GM23338 (cell line): ENCODE data around the gene CLPX. TPM values are rescaled to one million over a fixed set of nuclear protein-coding genes. Genes with fewer than 3 reads are reported as not detected.

Experiments
- ATAC-seq: fragments of 200-7000 bp; cut with Tn5 transposase; 3 replicates; pipeline ENCODE4 v1.9.1; 2020
- DNase-seq: peaks from one replicate; pipeline ENCODE4 v3.0.0-alpha.2; 2015; ENCODE audit warnings: low spot score
- H2AFZ ChIP-seq: fragments of 200-600 bp; sonication (generic); 2 replicates; pipeline ENCODE4 v1.8.0; 2016; ENCODE audit warnings: antibody characterized with exemption, mild to moderate bottlenecking, moderate library complexity
- H3F3A ChIP-seq: fragments of 200-600 bp; sonication (generic); replicated peaks from 2 replicates; pipeline ENCODE4 v1.8.0; 2017; ENCODE audit warnings: antibody characterized with exemption, mixed run types, low read depth
- H3K27ac ChIP-seq: fragments of 200-600 bp; sonication (generic); 2 replicates; pipeline ENCODE4 v1.6.1; 2016; ENCODE audit warnings: low read depth
- H3K27me3 ChIP-seq: fragments of 200-600 bp; sonication (generic); 2 replicates; pipeline ENCODE4 v1.8.0; 2016; ENCODE audit warnings: mild to moderate bottlenecking, mixed run types, moderate library complexity; ENCODE audit not compliant: insufficient read depth
- H3K36me3 ChIP-seq: fragments of 200-600 bp; sonication (generic); 2 replicates; pipeline ENCODE4 v1.8.0; 2016; ENCODE audit warnings: mild to moderate bottlenecking; ENCODE audit not compliant: insufficient read depth
- H3K4me1 ChIP-seq: fragments of 200-600 bp; sonication (generic); 2 replicates; pipeline ENCODE4 v1.8.0; 2016; ENCODE audit warnings: mild to moderate bottlenecking, moderate library complexity; ENCODE audit not compliant: insufficient read depth
- H3K4me2 ChIP-seq: fragments of 200-600 bp; sonication (generic); 2 replicates; pipeline ENCODE4 v1.7.1; 2017; ENCODE audit warnings: mixed run types
- H3K4me3 ChIP-seq: fragments of 200-600 bp; sonication (generic); 2 replicates; pipeline ENCODE4 v1.6.1; 2016; ENCODE audit warnings: mixed run types
- H3K79me2 ChIP-seq: fragments of 200-600 bp; sonication (generic); replicated peaks from 2 replicates; pipeline ENCODE4 v1.8.0; 2017; ENCODE audit warnings: mild to moderate bottlenecking; ENCODE audit not compliant: insufficient read depth
- H3K9me2 ChIP-seq: fragments of 200-600 bp; sonication (generic); 2 replicates; pipeline ENCODE4 v1.8.0; 2017; ENCODE audit not compliant: insufficient read depth
- H4K20me1 ChIP-seq: fragments of 200-600 bp; sonication (generic); replicated peaks from 2 replicates; pipeline ENCODE4 v1.8.0; 2017; ENCODE audit warnings: mild to moderate bottlenecking; ENCODE audit not compliant: insufficient read depth
- H3K27ac Mint-ChIP-seq: 2 replicates; pipeline ENCODE4 v1.8.0; 2020; ENCODE audit warnings: inconsistent platforms, mild to moderate bottlenecking, moderate library complexity, mixed read lengths
- H3K27me3 Mint-ChIP-seq: 3 replicates; pipeline ENCODE4 v1.8.0; 2022; ENCODE audit warnings: low read depth, mild to moderate bottlenecking, moderate library complexity, mixed read lengths, inconsistent platforms; ENCODE audit not compliant: insufficient read depth, poor library complexity
- H3K36me3 Mint-ChIP-seq: 3 replicates; pipeline ENCODE4 v1.8.0; 2021; ENCODE audit warnings: low read depth, mild to moderate bottlenecking, inconsistent platforms, moderate library complexity, mixed read lengths
- H3K4me1 Mint-ChIP-seq: 3 replicates; pipeline ENCODE4 v1.8.0; 2020; ENCODE audit warnings: mild to moderate bottlenecking, inconsistent platforms, mixed read lengths
- H3K4me3 Mint-ChIP-seq: 3 replicates; pipeline ENCODE4 v1.8.0; 2021; ENCODE audit warnings: moderate library complexity, mild to moderate bottlenecking, inconsistent platforms, mixed read lengths
- H3K9me3 Mint-ChIP-seq: 3 replicates; pipeline ENCODE4 v1.8.0; 2020; ENCODE audit warnings: moderate library complexity, mild to moderate bottlenecking, inconsistent platforms, mixed read lengths
- CREB1 ChIP-seq: fragments of 250-450 bp; sonication (Bioruptor Pico); IDR thresholded peaks from 2 replicates; pipeline ENCODE4 v1.5.0; 2020; ENCODE audit warnings: low read depth, mild to moderate bottlenecking, moderate library complexity
- CTCF ChIP-seq, 2 experiments: fragments of 200-600 bp in 1 of 2; sonication (generic) in 1 of 2; conservative IDR thresholded peaks; 2 replicates each; pipeline versions ENCODE4 v1.5.1 to v1.6.1; 2016 to 2017; ENCODE audit warnings: antibody characterized with exemption in 2 of 2, low read depth in 2 of 2, mild to moderate bottlenecking in 2 of 2, moderate library complexity in 1 of 2
- ETS1 ChIP-seq: IDR thresholded peaks from 2 replicates; pipeline ENCODE4 v1.6.1; 2016; ENCODE audit warnings: antibody characterized with exemption
- EZH2 ChIP-seq: fragments of 200-600 bp; sonication (generic); IDR thresholded peaks from one replicate; pipeline ENCODE4 v1.8.0; 2017; ENCODE audit warnings: antibody characterized with exemption, mild to moderate bottlenecking, low read depth; ENCODE audit not compliant: unreplicated experiment
- EZH2phosphoT487 ChIP-seq: fragments of 200-600 bp; sonication (generic); IDR thresholded peaks from one replicate; pipeline ENCODE4 v1.8.1; 2018; ENCODE audit warnings: antibody characterized with exemption; ENCODE audit not compliant: unreplicated experiment
- JUNB ChIP-seq: IDR thresholded peaks from one replicate; pipeline ENCODE4 v1.6.1; 2016; ENCODE audit warnings: antibody characterized with exemption; ENCODE audit not compliant: unreplicated experiment
- NANOG ChIP-seq: IDR thresholded peaks from 2 replicates; pipeline ENCODE4 v1.6.1; 2016; ENCODE audit warnings: antibody characterized with exemption, borderline replicate concordance
- POLR2AphosphoS5 ChIP-seq: IDR thresholded peaks from 2 replicates; pipeline ENCODE4 v1.6.1; 2016; ENCODE audit warnings: antibody characterized with exemption, low read depth
- REST ChIP-seq: IDR thresholded peaks from one replicate; pipeline ENCODE4 v1.6.1; 2018; ENCODE audit warnings: antibody characterized with exemption; ENCODE audit not compliant: unreplicated experiment
- STAT1 ChIP-seq: IDR thresholded peaks from one replicate; pipeline ENCODE4 v1.6.1; 2016; ENCODE audit warnings: antibody characterized with exemption; ENCODE audit not compliant: unreplicated experiment
- ZNF114 ChIP-seq: fragments of 250-450 bp; sonication (Bioruptor Pico); IDR thresholded peaks from 2 replicates; pipeline ENCODE4 v1.5.0; 2020; ENCODE audit warnings: mild to moderate bottlenecking, moderate library complexity
- ZNF462 ChIP-seq: fragments of 250-450 bp; sonication (Bioruptor Pico); IDR thresholded peaks from 2 replicates; pipeline ENCODE4 v1.5.0; 2020; ENCODE audit warnings: mild to moderate bottlenecking, moderate library complexity
- polyA plus RNA-seq: library from polyadenylated mRNA; unstranded; fragments of >200 nt; fragmentation: Nextera tagmentation; extraction: Ambion mirVana; gene quantifications from 2 replicates; pipeline ENCODE4 v1.2.1, GENCODE V29; 2016
- total RNA-seq: library from RNA; depleted of rRNA; stranded (reverse); fragments of >200 nt; shearing (Covaris generic); gene quantifications from 2 replicates; pipeline ENCODE4 v1.2.3, GENCODE V29; 2014

CLPX gene
- total and polyA plus RNA-seq, 2 experiments from 2014 or later, result 18.9 to 40.6 TPM

- H3K9me2 ChIP-seq, result no peaks in the 10 kb centered on the region
- H3K4me2 ChIP-seq, result no peak overlapping the region
- DNase-seq, result no peak
- TF ChIP-seq ZNF462 (CRISPR knock-in tag), result no peak
- no peak for TF ChIP-seq REST
- TF ChIP-seq ZNF114 (CRISPR knock-in tag), result no peak
- TF ChIP-seq STAT1, result no peak
- no peak for TF ChIP-seq NANOG
- no peak for TF ChIP-seq EZH2
- TF ChIP-seq CTCF (conservative IDR thresholded peaks at IDR 0.05; ENCODE audit: low read depth in 2 of 2), result no peak
- no peak for TF ChIP-seq JUNB
- no peak for TF ChIP-seq ETS1
- no peak for TF ChIP-seq POLR2AphosphoS5
- TF ChIP-seq EZH2phosphoT487, result no peak
- no peak for TF ChIP-seq CREB1
- Mint-ChIP-seq H3K27me3 (no peaks in the 10 kb centered on the region), H3K9me3 (no peaks in the 10 kb centered on the region), H3K27ac (no peak overlapping the region), H3K4me1 (no peaks in the 10 kb centered on the region), H3K4me3 (no peak overlapping the region), H3K36me3 (peaks cover 41% of the 10 kb centered on the region)
- peaks cover 29% of the 10 kb centered on the region for H3K36me3 ChIP-seq
- no peaks in the 10 kb centered on the region for H3K27me3 ChIP-seq
- H2AFZ ChIP-seq, result no peak overlapping the region
- no peaks in the 10 kb centered on the region for H3F3A ChIP-seq
- H4K20me1 ChIP-seq, result peaks cover 13% of the 10 kb centered on the region; the same call in 1 of the 2 replicates
- ATAC-seq, result no peak
- H3K27ac ChIP-seq, result no peak overlapping the region
- H3K4me3 ChIP-seq, result no peak overlapping the region
- H3K4me1 ChIP-seq, result no peaks in the 10 kb centered on the region
- no peaks in the 10 kb centered on the region for H3K79me2 ChIP-seq
Observed at GRCh38 chr15:65156692-65157091, 28.4 kb downstream of the CLPX start.
